ENCODE data around the gene CHADL. TPM values are rescaled to one million over a fixed set of nuclear protein-coding genes. Genes with fewer than 3 reads are reported as not detected.
"Not testable (repeated sequence)": the region's sequence is repeated elsewhere in the genome, so short reads cannot be mapped to it uniquely, and the experiment has no call there.

Gene CHADL
- total RNA-seq, 1 donor from 2014 or later: 3.6 TPM

DNA sequence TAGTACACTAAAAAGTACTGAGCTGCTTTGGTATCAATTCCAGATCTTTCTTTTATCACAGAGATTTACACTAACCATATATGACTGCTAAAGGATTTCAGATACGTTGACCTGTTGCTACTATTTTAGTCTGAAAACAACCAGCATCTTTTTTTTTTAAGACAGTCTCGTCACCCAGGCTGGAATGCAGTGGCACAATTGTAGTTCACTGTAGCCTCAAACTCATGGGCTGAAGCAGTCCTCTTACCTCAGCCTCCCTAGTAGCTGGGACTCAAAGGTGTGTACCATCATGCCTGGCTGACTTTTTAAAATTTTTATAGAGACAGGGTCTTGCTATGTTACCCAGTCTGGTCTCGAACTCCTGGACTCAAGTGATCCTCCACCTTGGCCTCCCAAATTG, 59.8 kb downstream of the CHADL start:
- ATAC-seq (no peak), DNase-seq (no peak)
- no peaks in the 10 kb centered on the region for H3K9me3 ChIP-seq
- H3K36me3 ChIP-seq: peaks cover 42% of the 10 kb centered on the region
- intact Hi-C loops (cut with DNase I): no loop called here
- TF ChIP-seq, protein P1, sequence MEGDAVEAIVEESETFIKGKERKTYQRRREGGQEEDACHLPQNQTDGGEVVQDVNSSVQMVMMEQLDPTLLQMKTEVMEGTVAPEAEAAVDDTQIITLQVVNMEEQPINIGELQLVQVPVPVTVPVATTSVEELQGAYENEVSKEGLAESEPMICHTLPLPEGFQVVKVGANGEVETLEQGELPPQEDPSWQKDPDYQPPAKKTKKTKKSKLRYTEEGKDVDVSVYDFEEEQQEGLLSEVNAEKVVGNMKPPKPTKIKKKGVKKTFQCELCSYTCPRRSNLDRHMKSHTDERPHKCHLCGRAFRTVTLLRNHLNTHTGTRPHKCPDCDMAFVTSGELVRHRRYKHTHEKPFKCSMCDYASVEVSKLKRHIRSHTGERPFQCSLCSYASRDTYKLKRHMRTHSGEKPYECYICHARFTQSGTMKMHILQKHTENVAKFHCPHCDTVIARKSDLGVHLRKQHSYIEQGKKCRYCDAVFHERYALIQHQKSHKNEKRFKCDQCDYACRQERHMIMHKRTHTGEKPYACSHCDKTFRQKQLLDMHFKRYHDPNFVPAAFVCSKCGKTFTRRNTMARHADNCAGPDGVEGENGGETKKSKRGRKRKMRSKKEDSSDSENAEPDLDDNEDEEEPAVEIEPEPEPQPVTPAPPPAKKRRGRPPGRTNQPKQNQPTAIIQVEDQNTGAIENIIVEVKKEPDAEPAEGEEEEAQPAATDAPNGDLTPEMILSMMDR (IDR thresholded peaks at IDR 0.05): no peak
- no peaks in the 10 kb centered on the region for H3K27me3 ChIP-seq (ENCODE audit: low read depth)
- H3K4me3 ChIP-seq: no peak overlapping the region
- no peak overlapping the region for H3K27ac ChIP-seq
- H3K4me1 ChIP-seq: peaks cover 11% of the 10 kb centered on the region

DNA sequence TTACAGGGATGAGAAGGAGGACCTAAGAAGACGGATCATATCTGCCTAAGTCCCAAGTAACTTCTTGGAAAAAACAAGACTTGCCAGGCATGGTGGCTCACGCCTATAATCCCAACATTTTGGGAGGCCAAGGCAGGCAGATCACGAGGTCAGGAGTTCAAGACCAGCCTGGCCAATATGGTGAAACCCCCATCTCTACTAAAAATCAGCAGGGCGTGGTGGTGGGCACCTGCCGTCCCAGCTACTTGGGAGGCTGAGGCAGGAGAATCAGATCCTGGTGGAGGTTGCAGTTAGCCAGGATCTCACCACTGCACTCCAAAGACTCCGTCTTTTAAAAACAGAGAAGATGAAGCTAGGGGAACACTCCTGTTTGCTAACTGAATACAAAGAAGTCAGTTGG, 60.4 kb downstream of the CHADL start:
- DNase-seq; intact Hi-C loops (cut with DNase I); H3K27ac ChIP-seq: not testable (repeated sequence)

More for the DNA sequence above, 60.4 kb downstream of the CHADL start:
- not testable (repeated sequence) for H3K9me3 ChIP-seq; ATAC-seq; H3K27me3 ChIP-seq (ENCODE audit: low read depth); H3K4me3 ChIP-seq
- H3K4me1 ChIP-seq: peaks cover 11% of the 10 kb centered on the region
- H3K36me3 ChIP-seq: peaks cover 48% of the 10 kb centered on the region

Small RNAs within 50 kb of the gene (microRNA-seq; reads per million reads assigned to microRNA genes)
- gene MIR6889 (ENCODE audit: borderline number of aligned reads): not detected

Other genes with a start within 250 kb of the CHADL start
- 73.7 TPM for gene EP300, start 148.3 kb downstream of the CHADL start, total RNA-seq
- gene L3MBTL2, start 35.6 kb downstream of the CHADL start, total RNA-seq: 22.8 TPM
- gene RANGAP1, start 45.3 kb upstream of the CHADL start, total RNA-seq: 43.8 TPM
- 63.1 TPM for gene ZC3H7B, start 60.6 kb upstream of the CHADL start, total RNA-seq
- 29.7 TPM for gene TEF, start 141.0 kb upstream of the CHADL start, total RNA-seq
- gene TOB2, start 205.9 kb upstream of the CHADL start, total RNA-seq: 49.0 TPM
- gene PHF5A, start 227.8 kb upstream of the CHADL start, total RNA-seq: 31.1 TPM
- 77.7 TPM for gene ACO2, start 228.2 kb upstream of the CHADL start, total RNA-seq

All from lower lobe of right lung (tissue), 2 donors.